Stomach smooth muscle (tissue), 2 donors: ENCODE results near the gene SCRN2.

ENCODE experiments used
- H3K27ac ChIP-seq: one replicate; pipeline ENCODE4 v1.7.0; 2013; ENCODE audit warnings: mild to moderate bottlenecking, low read length, inconsistent platforms
- H3K27me3 ChIP-seq, 2 donors: one replicate each; pipeline ENCODE4 v1.7.0; 2013; ENCODE audit warnings: low read length in 2 of 2; ENCODE audit not compliant: insufficient read depth in 2 of 2, control insufficient read depth in 1 of 2
- H3K36me3 ChIP-seq, 2 donors: one replicate each; pipeline ENCODE4 v1.7.0; 2013; ENCODE audit warnings: low read length in 2 of 2; ENCODE audit not compliant: control insufficient read depth in 2 of 2, insufficient read depth in 2 of 2
- H3K4me1 ChIP-seq: one replicate; pipeline ENCODE4 v1.7.0; 2013; ENCODE audit warnings: low read length; ENCODE audit not compliant: control insufficient read depth, insufficient read depth
- H3K4me3 ChIP-seq, 2 donors: one replicate each; pipeline ENCODE4 v1.7.0; 2013; ENCODE audit warnings: low read length in 2 of 2
- H3K9ac ChIP-seq, 2 donors: one replicate each; pipeline ENCODE4 v1.7.0; 2013; ENCODE audit warnings: low read length in 2 of 2, mild to moderate bottlenecking in 1 of 2
- H3K9me3 ChIP-seq, 2 donors: one replicate each; pipeline ENCODE4 v1.7.0; 2013; ENCODE audit warnings: low read length in 2 of 2; ENCODE audit not compliant: control insufficient read depth in 2 of 2
- donor health status: healthy.
- donor health status: Pancreatic carcinoma.

The SCRN2 gene

GRCh38 chr17:47879028-47879585 is 38.0 kb upstream of the SCRN2 start:
- Histone ChIP-seq H3K9me3 (no peaks in the 10 kb centered on the region), H3K9ac (no peak overlapping the region), H3K36me3 (no peaks in the 10 kb centered on the region), H3K27ac (no peak overlapping the region), H3K27me3 (peaks cover 27 to 40% of the 10 kb centered on the region in 2 donors), H3K4me1 (peaks cover 2% of the 10 kb centered on the region), H3K4me3 (no peak overlapping the region)

- Histone ChIP-seq H3K36me3 (no peaks in the 10 kb centered on the region), H3K9ac (no peak overlapping the region), H3K4me3 (no peak overlapping the region), H3K9me3 (no peaks in the 10 kb centered on the region), H3K27me3 (peaks cover 27 to 40% of the 10 kb centered on the region in 2 donors), H3K27ac (no peak overlapping the region), H3K4me1 (peaks cover 2% of the 10 kb centered on the region)
Measured at GRCh38 chr17:47878203-47879027, 37.3 kb upstream of the SCRN2 start.

- Histone ChIP-seq H3K27me3 (peaks cover 31 to 46% of the 10 kb centered on the region in 2 donors), H3K9me3 (no peaks in the 10 kb centered on the region), H3K27ac (no peak overlapping the region), H3K4me3 (no peak overlapping the region), H3K4me1 (peaks cover 4% of the 10 kb centered on the region), H3K9ac (no peak overlapping the region), H3K36me3 (no peaks in the 10 kb centered on the region)
Measured at GRCh38 chr17:47877368-47878034, 36.4 kb upstream of the SCRN2 start.

- Histone ChIP-seq H3K9me3 (no peaks in the 10 kb centered on the region), H3K27me3 (peaks cover 48 to 54% of the 10 kb centered on the region in 2 donors), H3K4me1 (peaks cover 5% of the 10 kb centered on the region), H3K4me3 (no peak overlapping the region), H3K36me3 (no peaks in the 10 kb centered on the region), H3K27ac (no peak overlapping the region), H3K9ac (no peak overlapping the region)
Measured at GRCh38 chr17:47875011-47875985, 34.2 kb upstream of the SCRN2 start.

GRCh38 chr17:47873200-47874090 is 32.4 kb upstream of the SCRN2 start:
- H3K27me3 ChIP-seq = peaks cover 51 to 57% of the 10 kb centered on the region in 2 donors
- no peak overlapping the region for H3K9ac ChIP-seq
- peaks cover 5% of the 10 kb centered on the region for H3K4me1 ChIP-seq
- H3K27ac ChIP-seq = no peak overlapping the region
- no peaks in the 10 kb centered on the region for H3K36me3 ChIP-seq
- H3K4me3 ChIP-seq = no peak overlapping the region
- H3K9me3 ChIP-seq = no peaks in the 10 kb centered on the region

- H3K4me1 ChIP-seq = peaks cover 5% of the 10 kb centered on the region
- H3K27ac ChIP-seq = no peak overlapping the region
- no peaks in the 10 kb centered on the region for H3K9me3 ChIP-seq
- no peaks in the 10 kb centered on the region for H3K36me3 ChIP-seq
- H3K4me3 ChIP-seq = no peak overlapping the region
- H3K9ac ChIP-seq = no peak overlapping the region
- peaks cover 51 to 52% of the 10 kb centered on the region in 2 donors for H3K27me3 ChIP-seq
Measured at GRCh38 chr17:47872651-47873161, 31.6 kb upstream of the SCRN2 start.

- H3K9me3 ChIP-seq = no peaks in the 10 kb centered on the region
- H3K36me3 ChIP-seq = no peaks in the 10 kb centered on the region
- H3K27ac ChIP-seq = no peak overlapping the region
- peaks cover 48 to 52% of the 10 kb centered on the region in 2 donors for H3K27me3 ChIP-seq
- H3K9ac ChIP-seq = no peak overlapping the region
- H3K4me1 ChIP-seq = peaks cover 5% of the 10 kb centered on the region
- no peak overlapping the region for H3K4me3 ChIP-seq
Measured at GRCh38 chr17:47872019-47872650, 31.1 kb upstream of the SCRN2 start.

GRCh38 chr17:47871048-47871447 is 30.0 kb upstream of the SCRN2 start:
- Histone ChIP-seq H3K27me3 (peaks cover 52 to 55% of the 10 kb centered on the region in 2 donors), H3K4me1 (peaks cover 5% of the 10 kb centered on the region), H3K9me3 (no peaks in the 10 kb centered on the region), H3K27ac (no peak overlapping the region), H3K36me3 (no peaks in the 10 kb centered on the region), H3K4me3 (no peak overlapping the region), H3K9ac (no peak overlapping the region)

- no peak overlapping the region for H3K4me3 ChIP-seq
- H3K4me1 ChIP-seq = peaks cover 5% of the 10 kb centered on the region
- H3K9me3 ChIP-seq = no peaks in the 10 kb centered on the region
- no peak overlapping the region for H3K27ac ChIP-seq
- no peak overlapping the region for H3K9ac ChIP-seq
- peaks cover 50% of the 10 kb centered on the region in 2 donors for H3K27me3 ChIP-seq
- H3K36me3 ChIP-seq = no peaks in the 10 kb centered on the region
Measured at GRCh38 chr17:47870056-47870455, 29.0 kb upstream of the SCRN2 start.
